Stimulated activated CD8-positive, alpha-beta memory T cell treated with anti-CD3 and anti-CD28 coated beads, Interleukin-7, amount 100 ng/mL, for 48 hours (primary cell): ENCODE data around the gene DRAM2.
"Not testable (repeated sequence)": the region's sequence is repeated elsewhere in the genome, so short reads cannot be mapped to it uniquely, and the experiment has no call there.

Experiments used
- DNase-seq, 2 donors: peaks; one replicate each; pipeline ENCODE4 v3.0.0-alpha.2; 2020; ENCODE audit warnings: low read depth in 1 of 2; ENCODE audit errors: extremely low read depth in 1 of 2

DRAM2 gene

GRCh38 chr1:111145542-111145941 lies 5.6 kb upstream of the DRAM2 start:
- no peak for DNase-seq

DNA sequence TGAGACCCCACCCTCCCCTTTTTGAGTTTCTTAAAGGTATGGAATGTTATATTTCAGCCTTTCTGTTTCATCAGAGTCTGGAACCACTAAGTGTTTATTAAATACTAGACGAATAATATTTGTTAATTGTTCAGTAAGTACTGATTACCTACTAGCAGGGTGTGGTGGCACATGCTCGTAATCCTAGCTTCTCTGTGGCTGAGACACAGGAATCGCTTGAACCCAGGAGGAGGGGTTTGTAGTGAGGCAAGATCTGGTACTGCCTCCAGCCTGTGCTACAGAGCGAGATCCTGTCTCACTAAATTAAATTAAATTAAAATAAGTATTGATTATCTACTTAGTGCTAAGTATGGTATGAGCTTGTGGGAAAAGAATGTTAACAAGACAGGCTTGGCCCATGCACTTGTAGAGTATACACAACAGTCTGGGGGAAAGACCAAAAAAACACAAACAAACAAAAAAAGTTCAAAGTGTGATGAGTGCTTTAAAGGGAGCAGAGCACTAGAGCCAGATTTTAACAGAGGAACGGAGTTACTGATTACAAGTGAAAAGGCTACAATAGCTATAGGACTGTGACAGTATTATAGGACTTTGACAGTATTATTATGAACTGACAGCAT lies 2.6 kb upstream of the DRAM2 start:
- no peak for DNase-seq

DNA sequence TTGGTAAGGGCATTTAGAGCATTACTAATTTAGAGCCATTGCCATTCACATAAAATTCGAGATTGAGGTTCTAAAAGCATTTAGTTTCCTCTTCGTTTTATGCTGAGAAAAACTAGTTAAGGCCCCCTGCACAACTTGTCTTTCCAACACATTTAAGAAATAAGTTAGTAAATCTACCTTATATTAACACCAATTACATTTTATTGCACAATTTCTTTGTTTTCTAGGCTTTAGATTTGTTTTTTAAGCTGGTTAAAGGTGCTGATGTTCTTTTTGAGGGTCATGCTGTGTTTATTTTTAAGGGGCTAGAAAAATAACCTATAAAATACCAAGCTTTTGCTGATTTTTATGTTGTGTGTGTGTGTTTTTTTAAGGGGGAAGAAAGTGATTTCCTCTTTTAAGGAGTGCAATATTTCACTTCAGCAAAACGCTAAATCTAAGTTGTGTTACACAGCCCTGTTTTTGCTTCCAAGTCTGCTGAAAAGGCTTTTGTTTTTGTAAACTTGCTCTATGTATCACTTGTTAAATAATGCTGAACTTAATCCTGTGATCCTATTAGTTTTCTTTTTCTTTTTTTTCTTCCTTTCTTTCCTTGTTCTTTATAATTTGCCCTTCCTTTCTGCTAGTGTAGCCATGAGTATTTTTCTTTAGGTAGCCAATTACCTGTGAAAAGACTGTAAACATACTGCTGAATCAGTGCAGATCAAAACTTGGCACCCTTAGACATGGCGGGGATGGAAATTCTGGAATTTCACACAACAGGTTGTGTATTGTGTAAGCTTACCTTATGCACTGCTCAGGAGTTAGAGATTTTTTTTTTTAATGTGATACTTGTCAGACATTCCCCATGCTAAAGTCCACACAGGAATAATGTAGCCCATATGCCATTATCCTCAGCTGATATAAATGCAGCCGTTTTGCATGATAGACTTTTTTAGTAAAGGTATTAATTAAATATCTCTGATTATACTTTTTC lies 1.6 kb upstream of the DRAM2 start:
- no peak for DNase-seq

GRCh38 chr1:111140680-111140967 lies 731 bp upstream of the DRAM2 start:
- no peak for DNase-seq

DNA sequence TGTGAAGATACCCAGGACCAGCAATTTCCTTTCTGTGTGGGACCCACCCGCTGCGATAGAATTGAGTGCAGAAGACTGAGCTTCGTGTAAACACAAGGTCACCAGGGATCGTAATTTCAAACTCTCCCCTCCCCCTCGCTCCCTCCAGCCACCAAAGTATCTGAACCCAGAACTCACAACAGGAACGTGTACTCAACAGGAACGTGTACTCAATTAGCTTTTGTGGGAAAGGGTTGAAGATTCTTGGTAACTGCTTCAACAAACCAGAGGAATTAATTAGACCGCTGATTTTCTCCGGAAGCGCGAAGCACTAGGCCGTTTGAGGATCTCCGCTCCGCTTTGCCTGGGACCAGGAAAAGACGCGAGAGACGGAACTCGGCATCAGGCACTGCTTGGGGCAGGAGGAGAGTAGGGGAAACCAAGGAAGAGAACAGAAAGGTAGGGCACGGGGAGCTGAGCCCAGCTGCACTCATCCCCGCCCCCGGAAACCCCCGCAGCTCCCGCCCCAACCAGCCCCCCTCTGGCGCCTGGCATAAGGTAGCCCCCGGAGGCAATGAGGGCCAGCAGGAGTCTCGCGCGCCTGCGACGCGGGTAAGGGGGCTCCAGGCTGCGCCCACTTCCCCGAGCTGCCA lies 453 bp downstream of the DRAM2 start:
- peak in 1 of 2 donors; percentile 27 for DNase-seq

GRCh38 chr1:111133866-111134265 lies 6.0 kb downstream of the DRAM2 start:
- DNase-seq: no peak

GRCh38 chr1:111131693-111132092 lies 8.2 kb downstream of the DRAM2 start:
- no peak for DNase-seq

- DNase-seq: no peak
Measured at GRCh38 chr1:111129376-111129775, 10.5 kb downstream of the DRAM2 start.

DNA sequence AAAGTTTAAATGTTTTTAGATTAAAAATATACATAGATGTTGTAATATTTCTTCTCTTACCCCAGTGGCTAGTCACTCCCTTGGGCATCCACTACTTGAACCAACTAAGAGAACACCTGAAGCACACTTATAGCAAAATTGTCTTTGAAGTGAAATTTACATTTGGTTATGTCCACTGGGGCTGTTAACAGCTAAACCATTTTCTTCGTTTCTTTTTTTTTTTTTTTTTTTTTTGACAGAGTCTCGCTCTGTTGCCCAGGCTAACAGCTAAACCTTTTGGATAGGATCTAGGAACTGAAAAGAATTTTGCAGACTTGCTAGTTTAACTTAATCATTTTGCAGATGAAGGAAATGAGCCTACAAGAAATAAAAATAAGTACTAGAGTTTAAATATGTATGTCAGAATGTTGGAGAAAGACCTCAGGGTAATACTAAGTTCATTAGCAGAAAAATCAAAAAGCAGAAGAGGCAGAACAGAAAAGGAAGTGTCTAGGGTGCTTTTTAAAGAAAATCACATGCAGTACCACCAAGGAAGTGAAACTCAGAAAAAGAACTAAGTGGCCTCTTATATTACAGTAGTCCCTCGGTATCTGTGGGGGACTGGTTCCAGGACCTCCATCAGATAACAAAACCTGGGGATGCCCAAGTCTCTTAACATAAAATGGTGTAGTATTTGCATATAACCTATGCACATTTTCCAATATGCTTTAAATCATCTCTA lies 11.8 kb downstream of the DRAM2 start:
- no peak for DNase-seq

DNA sequence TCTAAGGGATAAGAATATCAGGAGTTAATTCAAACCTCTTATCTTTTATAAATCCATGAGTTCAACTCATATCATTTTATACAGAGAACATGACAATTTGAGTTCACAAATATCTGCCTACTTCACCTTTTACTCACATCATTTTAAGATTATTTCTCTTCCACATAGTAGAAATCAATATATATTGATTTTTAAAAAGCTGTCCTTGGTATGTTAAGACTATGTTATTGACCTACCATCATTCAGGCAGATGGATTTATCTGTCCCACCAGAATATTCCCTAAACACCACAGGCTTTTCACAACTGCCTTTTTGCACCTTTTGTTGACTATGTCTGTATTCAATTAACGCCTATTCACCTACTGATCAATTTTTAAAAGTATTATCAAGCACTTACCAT lies 13.5 kb downstream of the DRAM2 start:
- DNase-seq: no peak

GRCh38 chr1:111116496-111116895 lies 23.4 kb downstream of the DRAM2 start:
- no peak for DNase-seq

DNA sequence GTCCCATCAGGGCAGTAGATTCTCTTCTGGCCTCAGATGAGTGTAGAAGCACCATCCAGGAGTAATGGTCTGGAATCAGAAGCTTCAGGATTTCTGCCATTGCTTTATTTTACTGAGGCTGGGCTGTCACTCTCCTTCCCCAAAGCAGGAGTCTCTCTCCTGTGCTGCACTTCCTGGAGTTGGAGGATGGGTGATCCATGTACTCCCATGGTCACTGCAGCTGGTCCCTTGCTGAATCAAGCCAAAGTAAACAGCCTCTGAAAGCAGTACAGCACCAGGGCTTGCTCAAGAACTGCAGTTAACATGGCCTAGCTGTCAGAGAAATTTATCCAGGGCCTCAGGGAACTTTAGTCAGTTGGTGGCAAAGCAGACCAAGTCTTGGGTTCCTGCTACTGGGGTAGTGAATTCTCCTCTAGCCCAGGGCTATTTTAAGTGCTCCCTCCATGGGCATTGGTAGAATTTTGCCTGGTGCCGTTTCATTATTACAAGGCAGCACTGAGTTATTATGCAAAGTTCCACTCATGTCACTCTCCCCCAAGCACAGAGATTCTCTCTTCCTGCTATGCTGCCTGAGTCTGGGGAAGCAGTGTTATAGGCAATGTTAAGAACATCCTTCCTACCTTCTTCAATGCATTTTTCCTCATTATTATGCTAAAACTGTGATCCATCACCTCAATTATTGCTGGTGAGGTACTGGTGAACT lies 29.5 kb downstream of the DRAM2 start:
- DNase-seq: no peak

GRCh38 chr1:111104981-111105380 lies 34.9 kb downstream of the DRAM2 start:
- DNase-seq: no peak

GRCh38 chr1:111101854-111102642 lies 37.8 kb downstream of the DRAM2 start:
- DNase-seq: no peak

GRCh38 chr1:111099289-111099688 lies 40.6 kb downstream of the DRAM2 start:
- DNase-seq: no peak

GRCh38 chr1:111097356-111098099 lies 42.4 kb downstream of the DRAM2 start:
- DNase-seq: no peak

GRCh38 chr1:111095421-111095820 lies 44.5 kb downstream of the DRAM2 start:
- DNase-seq: not testable (repeated sequence)

GRCh38 chr1:111089638-111090037 lies 50.3 kb downstream of the DRAM2 start:
- no peak for DNase-seq

DNA sequence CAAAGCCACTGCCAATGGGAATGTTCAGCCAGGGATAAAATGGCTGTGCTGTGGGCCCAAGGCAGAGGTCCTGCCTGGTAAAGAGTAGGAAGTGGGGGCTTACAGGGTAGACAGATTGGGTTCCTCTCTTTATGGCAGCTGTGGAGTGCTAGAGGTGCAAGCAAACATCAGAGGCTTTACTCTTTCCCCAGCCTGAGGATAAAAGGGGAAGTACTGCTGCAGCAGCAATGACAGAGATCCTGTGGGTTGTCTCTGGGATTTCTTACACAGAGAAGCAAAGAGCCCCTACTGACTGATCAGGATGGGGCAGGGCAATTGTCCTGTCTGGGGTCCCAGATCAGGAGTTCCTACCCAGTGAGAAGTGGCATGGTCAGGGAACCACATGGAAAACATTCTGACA lies 54.2 kb downstream of the DRAM2 start:
- no peak for DNase-seq
